A549 (cell line): ENCODE results near the gene BST2.

ENCODE experiments used
- BHLHE40 ChIP-seq: IDR thresholded peaks from 2 replicates; pipeline ENCODE4 v1.6.1; 2012; ENCODE audit warnings: low read depth, low read length, inconsistent platforms
- CEBPB ChIP-seq, 2 experiments: fragments of >200 bp in 1 of 2; sonication (Bioruptor Twin) in 1 of 2; formaldehyde crosslinking in 1 of 2; IDR thresholded peaks; 2 replicates each; pipeline ENCODE4 v1.6.1; 2012 to 2016
- HDAC2 ChIP-seq: fragments of 200-600 bp; sonication (generic); IDR thresholded peaks from 2 replicates; pipeline ENCODE4 v1.6.1; 2016
- POLR2A ChIP-seq: IDR thresholded peaks from 2 replicates; pipeline ENCODE4 v1.6.1; 2012; ENCODE audit warnings: mild to moderate bottlenecking, low read length
- RARB ChIP-seq: fragments of 250-450 bp; sonication (Bioruptor Pico); IDR thresholded peaks from 2 replicates; pipeline ENCODE4 v1.8.0; 2021; ENCODE audit warnings: mild to moderate bottlenecking, moderate library complexity
- SREBF2 ChIP-seq: fragments of 450-650 bp; IDR thresholded peaks from 2 replicates; pipeline ENCODE4 v1.6.1; 2014; ENCODE audit warnings: mild to moderate bottlenecking, moderate library complexity
- TF ChIP-seq, protein P1 (sequence below): fragments of >200 bp; sonication (Bioruptor Twin); formaldehyde crosslinking; IDR thresholded peaks from 3 replicates; pipeline ENCODE4 v1.5.1; 2016
- TF ChIP-seq, protein P2 (sequence below): IDR thresholded peaks from 2 replicates; pipeline ENCODE4 v1.6.1; 2012

DNA sequence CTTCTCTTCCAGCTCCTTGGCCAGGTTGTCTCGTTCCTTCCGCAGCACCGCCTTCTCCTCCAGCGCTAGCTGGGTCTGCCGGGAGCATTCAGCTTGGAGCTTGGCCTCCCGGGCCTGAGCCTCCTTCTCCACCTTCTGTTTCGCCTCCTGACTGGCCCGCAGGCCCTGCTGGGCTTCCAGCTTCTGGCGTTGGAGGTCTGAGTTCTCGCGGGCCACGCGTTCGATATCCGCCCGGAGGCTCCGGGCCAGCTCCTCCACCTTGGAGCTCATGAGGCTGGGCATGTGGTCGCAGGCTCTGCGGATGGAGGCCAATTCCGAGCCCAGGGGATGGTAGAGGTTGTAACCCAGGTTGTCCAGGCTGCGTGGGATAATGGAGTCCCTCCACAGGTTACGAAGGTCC, 40.1 kb downstream of the BST2 start:
- TF ChIP-seq, protein P1, sequence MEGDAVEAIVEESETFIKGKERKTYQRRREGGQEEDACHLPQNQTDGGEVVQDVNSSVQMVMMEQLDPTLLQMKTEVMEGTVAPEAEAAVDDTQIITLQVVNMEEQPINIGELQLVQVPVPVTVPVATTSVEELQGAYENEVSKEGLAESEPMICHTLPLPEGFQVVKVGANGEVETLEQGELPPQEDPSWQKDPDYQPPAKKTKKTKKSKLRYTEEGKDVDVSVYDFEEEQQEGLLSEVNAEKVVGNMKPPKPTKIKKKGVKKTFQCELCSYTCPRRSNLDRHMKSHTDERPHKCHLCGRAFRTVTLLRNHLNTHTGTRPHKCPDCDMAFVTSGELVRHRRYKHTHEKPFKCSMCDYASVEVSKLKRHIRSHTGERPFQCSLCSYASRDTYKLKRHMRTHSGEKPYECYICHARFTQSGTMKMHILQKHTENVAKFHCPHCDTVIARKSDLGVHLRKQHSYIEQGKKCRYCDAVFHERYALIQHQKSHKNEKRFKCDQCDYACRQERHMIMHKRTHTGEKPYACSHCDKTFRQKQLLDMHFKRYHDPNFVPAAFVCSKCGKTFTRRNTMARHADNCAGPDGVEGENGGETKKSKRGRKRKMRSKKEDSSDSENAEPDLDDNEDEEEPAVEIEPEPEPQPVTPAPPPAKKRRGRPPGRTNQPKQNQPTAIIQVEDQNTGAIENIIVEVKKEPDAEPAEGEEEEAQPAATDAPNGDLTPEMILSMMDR, result no peak
- TF ChIP-seq HDAC2 (no peak), POLR2A (no peak), BHLHE40 (no peak), CEBPB (IDR thresholded peaks at IDR 0.05) (no peak), SREBF2 (no peak), RARB (CRISPR knock-in tag) (no peak)
- TF ChIP-seq, protein P2, sequence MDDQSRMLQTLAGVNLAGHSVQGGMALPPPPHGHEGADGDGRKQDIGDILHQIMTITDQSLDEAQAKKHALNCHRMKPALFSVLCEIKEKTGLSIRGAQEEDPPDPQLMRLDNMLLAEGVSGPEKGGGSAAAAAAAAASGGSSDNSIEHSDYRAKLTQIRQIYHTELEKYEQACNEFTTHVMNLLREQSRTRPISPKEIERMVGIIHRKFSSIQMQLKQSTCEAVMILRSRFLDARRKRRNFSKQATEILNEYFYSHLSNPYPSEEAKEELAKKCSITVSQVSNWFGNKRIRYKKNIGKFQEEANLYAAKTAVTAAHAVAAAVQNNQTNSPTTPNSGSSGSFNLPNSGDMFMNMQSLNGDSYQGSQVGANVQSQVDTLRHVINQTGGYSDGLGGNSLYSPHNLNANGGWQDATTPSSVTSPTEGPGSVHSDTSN, result no peak
